Gastrocnemius medialis (tissue), 4 donors: ENCODE measurements around the gene DENND4B.

Source experiments
- POLR2A ChIP-seq, 2 donors: fragments of 450-650 bp; IDR thresholded peaks; one replicate each; pipeline ENCODE4 v1.6.1; 2017; ENCODE audit warnings: antibody characterized with exemption in 2 of 2, mild to moderate bottlenecking in 2 of 2, moderate library complexity in 2 of 2
- TF ChIP-seq, protein P1 (sequence below), 5 experiments: fragments of 450-650 bp in 3 of 5; fragments of 200-600 bp in 2 of 5; sonication (generic) in 2 of 5; IDR thresholded peaks in 4 of 5; conservative IDR thresholded peaks in 1 of 5; 1 replicate in 4 of 5; 2 replicates in 1 of 5; pipeline ENCODE4 v1.5.1; 2016 to 2019; ENCODE audit warnings: antibody characterized with exemption in 5 of 5, mild to moderate bottlenecking in 3 of 5, moderate library complexity in 3 of 5

DNA sequence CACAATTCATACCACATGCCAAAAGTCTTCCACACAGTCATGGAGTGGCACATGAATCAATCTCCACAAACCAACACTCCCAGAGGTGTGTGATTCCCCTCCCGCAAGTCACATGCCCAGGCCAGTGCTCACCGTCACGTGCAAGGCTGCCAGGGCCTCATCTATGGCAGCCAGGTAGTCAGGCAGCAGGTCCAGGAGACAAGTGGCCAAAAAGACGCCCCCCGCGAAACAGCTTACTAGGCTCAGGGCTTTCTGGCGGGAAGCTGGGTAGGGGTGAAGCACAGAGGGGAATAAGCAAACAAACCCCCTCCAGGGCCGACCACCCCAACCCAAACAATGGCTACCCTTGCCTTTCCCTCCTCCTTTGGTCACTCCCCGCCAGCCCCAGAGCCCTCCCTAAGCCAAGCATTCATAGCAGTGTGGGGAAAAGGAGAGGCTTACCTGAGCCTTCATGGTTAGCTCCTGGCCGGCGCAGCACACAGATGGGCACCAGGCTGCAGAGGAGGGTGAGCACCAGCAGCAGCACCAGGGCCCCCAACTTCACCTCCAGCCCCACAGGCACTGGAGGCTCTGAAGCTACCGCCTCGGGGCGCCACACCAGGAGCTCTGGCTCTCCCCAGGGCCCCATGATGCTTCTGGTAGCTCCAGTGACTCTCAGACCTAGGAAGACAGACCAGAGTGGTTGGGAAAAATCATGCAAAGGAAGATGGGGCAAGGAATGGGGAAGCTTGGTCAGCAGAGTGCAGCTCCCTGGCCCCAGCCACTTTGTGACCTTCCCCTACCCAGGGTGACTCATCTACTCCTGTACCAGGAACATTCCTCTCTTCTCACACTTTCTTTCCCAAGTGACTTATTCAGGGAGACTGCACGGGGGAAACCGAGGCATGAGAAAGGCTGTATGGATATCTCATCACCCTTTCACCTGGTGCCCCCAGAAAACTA, 15.8 kb upstream of the DENND4B start:
- peak; percentile 4 to 12 for TF ChIP-seq POLR2A (IDR thresholded peaks at IDR 0.05)
- TF ChIP-seq, protein P1, sequence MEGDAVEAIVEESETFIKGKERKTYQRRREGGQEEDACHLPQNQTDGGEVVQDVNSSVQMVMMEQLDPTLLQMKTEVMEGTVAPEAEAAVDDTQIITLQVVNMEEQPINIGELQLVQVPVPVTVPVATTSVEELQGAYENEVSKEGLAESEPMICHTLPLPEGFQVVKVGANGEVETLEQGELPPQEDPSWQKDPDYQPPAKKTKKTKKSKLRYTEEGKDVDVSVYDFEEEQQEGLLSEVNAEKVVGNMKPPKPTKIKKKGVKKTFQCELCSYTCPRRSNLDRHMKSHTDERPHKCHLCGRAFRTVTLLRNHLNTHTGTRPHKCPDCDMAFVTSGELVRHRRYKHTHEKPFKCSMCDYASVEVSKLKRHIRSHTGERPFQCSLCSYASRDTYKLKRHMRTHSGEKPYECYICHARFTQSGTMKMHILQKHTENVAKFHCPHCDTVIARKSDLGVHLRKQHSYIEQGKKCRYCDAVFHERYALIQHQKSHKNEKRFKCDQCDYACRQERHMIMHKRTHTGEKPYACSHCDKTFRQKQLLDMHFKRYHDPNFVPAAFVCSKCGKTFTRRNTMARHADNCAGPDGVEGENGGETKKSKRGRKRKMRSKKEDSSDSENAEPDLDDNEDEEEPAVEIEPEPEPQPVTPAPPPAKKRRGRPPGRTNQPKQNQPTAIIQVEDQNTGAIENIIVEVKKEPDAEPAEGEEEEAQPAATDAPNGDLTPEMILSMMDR (IDR thresholded peaks at IDR 0.05 in 4 of 5, conservative IDR thresholded peaks at IDR 0.05 in 1 of 5) = no peak
